ENCODE measurements around the gene ACAP1. TPM values are rescaled to one million over a fixed set of nuclear protein-coding genes. Genes with fewer than 3 reads are reported as not detected.
A peak's percentile ranks its signal among the peaks of the same experiment; 100 is the strongest.
"Not testable (repeated sequence)": the region's sequence is repeated elsewhere in the genome, so short reads cannot be mapped to it uniquely, and the experiment has no call there.

ACAP1 gene
- polyA plus RNA-seq, 3 donors = 7.0 to 12.5 (median 7.6) TPM

DNA sequence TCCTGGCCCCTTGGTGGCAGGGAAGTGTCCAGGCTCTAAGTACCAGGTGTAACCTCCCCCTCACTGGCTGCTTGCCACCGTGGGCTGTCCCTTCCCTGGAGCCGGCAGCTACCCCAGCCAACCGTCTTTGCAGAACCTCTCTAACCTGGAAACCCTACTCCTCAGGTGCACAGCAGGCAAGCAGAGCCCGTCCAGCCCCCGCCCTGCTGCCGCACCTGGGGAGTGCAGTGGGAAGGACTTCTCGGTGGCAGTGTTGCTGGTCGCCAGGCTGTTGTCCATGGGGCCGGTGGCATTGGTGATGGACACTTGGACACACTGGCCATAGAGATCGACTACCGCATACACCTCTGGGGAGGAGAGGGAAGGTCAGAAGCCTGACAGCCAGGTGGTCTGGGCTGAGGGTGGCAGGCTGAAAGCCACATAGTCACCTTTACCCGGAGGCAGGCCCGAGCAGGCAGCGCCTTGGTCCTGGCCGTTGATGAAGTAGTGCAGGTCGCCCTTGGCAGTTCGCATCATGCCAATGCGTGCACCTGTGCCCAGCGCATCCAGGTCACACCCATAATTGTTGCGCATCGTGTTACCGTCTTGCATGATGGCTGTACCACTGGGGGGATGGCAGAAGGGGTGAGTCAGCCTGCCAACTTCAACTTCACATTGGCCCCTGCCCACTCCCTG is 13.7 kb upstream of the ACAP1 start:
- no peak for DNase-seq (ENCODE audit: extremely low read depth in 1 of 11, low read depth in 9 of 11, low spot score in 4 of 11)

DNA sequence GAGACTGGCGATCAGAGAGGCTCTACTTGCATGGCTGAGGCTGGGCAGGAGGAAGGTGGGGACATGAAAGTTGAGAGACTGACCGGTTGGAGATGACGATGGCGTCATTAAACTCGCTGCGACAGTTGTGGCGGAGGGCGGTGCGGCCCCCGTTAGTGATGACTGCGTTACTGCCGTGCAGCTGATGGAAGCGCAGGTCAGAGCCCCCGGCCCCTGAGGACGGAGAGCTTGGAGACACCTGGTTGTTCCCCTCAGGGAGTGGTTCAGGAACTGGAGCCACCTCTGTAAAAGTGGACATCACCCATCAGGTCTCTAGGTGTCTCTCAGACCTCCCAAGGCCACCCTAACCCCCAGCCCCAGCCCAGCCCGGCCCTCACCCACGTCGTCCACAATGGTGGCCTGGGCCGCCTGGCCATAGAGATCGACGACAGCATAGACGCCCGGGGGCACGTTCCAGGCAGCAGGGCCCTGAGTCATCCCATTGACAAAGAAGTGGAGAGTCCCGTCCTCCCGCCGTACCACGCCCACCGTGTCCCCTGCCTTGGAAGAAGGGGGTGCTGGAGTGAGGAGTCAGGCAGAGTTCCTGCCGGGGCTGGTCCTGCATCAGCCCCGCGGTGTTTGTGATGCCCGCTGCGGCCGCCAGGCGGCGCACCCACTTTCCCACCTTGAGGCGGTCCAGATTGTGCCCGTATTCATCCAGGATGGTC is 12.4 kb upstream of the ACAP1 start:
- DNase-seq (ENCODE audit: extremely low read depth in 1 of 11, low read depth in 9 of 11, low spot score in 4 of 11) = no peak

DNA sequence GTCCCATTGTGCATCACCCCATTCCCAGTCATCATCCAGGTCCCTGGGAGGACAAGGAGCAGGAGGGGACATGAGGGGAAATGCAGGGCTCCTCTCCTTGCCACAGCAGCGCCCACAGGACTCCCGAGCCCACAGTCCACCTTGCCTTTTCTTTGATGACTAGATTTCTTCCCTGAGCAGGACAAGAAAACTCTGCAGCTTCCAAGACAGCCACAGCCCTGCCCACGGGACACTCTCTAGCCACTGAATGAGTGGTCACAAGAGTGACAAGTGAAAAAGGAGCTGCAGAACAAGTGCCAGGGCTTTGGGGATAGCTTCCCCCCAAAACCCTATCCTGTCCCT is 11.9 kb upstream of the ACAP1 start:
- no peak for DNase-seq (ENCODE audit: extremely low read depth in 1 of 11, low read depth in 9 of 11, low spot score in 4 of 11)

DNA sequence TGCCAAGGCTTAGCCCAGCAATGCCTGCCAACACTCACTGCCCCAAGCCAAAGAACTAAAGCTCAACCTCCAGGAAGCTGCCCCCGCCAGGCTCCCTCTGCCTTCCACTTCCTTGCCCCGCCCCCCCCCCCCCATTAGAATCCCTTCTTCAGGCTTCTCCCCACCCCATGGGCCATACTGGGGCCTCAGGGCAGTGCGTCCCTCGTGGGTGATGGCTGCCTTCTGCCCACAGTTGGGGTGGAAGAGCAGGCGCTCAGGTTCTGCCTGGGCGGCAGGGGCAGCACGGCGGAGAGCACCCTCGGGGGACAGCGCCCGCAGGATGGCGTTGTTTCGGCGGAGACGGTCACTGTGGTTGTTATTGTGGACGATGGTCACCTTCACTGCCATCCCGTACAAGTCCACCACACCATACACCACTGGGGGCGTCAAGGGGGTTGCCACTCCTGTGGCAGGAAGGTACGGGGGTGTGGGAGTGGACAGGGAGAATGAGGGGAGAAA is 11.2 kb upstream of the ACAP1 start:
- no peak for DNase-seq (ENCODE audit: extremely low read depth in 1 of 11, low read depth in 9 of 11, low spot score in 4 of 11)

DNA sequence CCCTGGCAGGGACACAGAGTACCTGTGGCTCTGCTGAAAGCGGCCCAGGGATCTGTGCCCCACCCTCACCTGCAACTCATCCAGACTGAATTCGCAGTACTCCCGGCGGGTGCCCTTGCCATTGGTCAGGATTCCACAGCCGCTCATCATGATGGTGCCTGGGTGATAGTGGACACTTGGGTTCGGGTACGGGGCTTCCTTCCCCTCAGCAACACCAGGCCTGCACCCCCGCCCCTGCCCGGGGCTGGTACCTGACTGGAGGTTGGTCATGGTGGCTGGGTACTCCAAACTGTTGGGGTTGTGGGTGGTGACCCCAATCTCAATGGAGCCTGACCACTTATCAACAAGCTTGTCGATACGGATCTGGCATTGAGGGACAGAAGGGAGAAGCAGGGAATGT is 10.1 kb upstream of the ACAP1 start:
- DNase-seq (ENCODE audit: extremely low read depth in 1 of 11, low read depth in 9 of 11, low spot score in 4 of 11) = no peak

DNA sequence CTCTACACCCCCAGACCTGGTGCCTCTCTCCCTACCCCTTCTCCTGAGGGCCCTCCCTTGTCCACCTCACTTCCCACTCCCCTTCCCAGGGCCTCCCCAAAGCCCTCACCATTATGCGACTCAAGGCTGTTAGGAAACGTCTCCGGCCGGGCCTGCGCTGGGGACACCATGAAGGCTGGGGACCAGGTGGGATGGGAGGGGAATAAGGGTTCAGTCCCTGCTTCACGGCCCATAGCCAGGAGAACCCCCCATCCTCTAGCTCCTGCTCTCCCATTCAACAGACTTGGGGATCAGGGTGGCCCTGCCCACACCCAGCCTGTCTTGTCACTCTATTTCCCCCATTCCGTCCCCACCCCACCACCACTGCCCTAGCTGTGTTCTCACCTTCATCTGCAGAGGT is 9.3 kb upstream of the ACAP1 start:
- DNase-seq (ENCODE audit: extremely low read depth in 1 of 11, low read depth in 9 of 11, low spot score in 4 of 11) = no peak

DNA sequence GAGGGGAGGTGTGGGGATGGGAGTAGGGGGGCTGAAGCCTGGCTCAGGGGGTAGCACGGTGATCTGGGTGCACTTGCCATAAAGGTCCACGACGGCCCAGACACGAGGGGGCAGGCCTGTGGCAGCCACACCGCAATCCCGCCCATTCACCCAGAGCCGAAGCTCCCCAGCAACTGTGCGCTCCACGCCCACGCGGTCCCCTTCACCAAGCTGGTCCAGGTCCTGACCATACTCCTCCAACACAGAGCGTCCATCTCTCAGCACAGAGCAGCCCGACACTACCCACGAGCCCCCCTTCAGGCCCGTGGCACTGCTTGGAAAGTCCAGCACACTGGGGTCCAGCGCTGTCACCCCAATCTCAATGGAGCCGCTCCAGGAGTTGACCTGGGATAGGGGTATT is 8.8 kb upstream of the ACAP1 start:
- no peak for DNase-seq (ENCODE audit: extremely low read depth in 1 of 11, low read depth in 9 of 11, low spot score in 4 of 11)

DNA sequence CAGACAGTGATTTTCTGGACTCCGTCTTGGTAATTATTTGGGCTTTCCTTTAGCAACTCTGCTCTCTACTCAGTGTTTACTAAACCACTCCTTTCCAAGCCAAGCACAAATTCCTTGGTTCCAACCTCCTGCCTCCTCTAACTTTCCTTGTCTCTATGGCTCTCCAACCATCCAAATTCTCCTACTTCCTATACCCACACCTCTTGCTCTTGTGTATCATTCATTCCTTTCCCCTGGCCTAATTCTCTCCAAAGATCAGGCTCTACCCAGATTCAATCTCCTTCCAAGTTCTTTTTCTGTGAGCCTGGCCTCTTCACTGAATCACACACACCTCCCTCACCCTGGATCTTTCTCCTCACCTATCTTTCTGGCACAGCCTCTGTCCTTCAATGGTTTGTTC is 8.3 kb upstream of the ACAP1 start:
- DNase-seq (ENCODE audit: extremely low read depth in 1 of 11, low read depth in 9 of 11, low spot score in 4 of 11) = no peak

DNA sequence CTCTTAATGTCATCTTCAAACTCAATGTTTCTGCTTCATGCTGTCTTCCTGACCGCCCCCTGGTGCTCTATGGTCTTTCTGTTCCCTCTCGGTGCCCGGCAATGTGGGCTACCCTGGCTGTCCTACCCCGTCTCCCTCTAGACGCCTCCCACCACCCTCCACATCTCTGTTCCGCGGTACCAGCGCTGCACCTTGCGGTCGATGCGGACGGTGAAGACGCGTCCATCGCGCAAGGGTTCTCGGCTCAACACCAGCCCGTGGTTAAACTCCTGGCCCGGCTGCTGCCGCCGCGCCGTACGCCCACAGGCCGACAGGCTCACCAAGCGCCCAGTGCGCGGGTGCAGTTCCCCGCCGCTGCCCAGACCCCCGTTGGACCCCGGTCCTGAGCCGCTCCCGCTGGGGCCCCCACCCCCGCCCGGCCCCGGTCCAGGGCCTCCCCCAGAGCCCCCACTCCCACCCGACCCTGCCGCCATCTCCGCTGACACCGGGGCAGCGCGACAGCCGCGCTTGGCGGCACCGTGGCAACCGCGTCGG is 7.4 kb upstream of the ACAP1 start, which contains the start of gene NEURL4:
Gene NEURL4, minus strand, starts transcription at position 496 of the 534 bp plus-strand sequence. Its CDS starts 23 bp downstream, at position 473.
- DNase-seq (ENCODE audit: extremely low read depth in 1 of 11, low read depth in 9 of 11, low spot score in 4 of 11) = no peak

DNA sequence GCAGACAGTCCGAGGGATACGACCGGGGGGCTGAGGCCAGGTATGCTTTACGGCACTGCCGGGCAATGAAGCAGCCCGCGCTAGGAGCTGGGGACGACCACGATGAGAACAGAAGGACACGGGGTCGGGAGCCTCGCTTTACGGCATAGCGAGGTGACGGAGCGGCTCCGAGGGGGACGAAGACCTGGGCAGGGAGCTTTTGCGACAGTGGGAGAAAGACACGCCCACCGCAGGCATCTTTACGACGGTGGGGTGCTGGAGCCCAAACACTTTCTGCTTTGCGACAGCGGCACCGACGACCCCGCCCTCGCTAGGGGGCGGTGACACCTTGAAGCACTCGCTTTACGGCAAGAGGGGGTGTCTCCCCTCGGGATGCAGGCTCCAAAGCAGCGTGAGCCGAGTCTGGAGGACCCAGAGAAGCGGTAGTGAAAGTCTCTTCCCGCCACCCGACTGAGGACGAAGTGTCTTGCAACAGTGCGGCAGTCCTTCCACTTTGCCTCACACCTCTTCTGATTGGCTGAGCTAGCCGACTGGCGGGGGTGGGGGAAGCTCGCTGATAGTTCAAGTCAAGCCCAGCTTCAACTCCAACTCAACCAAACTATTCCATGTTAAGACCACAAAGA is 6.8 kb upstream of the ACAP1 start:
- DNase-seq (ENCODE audit: extremely low read depth in 1 of 11, low read depth in 9 of 11, low spot score in 4 of 11) = peak; percentile 97 to 99 (median 98)

DNA sequence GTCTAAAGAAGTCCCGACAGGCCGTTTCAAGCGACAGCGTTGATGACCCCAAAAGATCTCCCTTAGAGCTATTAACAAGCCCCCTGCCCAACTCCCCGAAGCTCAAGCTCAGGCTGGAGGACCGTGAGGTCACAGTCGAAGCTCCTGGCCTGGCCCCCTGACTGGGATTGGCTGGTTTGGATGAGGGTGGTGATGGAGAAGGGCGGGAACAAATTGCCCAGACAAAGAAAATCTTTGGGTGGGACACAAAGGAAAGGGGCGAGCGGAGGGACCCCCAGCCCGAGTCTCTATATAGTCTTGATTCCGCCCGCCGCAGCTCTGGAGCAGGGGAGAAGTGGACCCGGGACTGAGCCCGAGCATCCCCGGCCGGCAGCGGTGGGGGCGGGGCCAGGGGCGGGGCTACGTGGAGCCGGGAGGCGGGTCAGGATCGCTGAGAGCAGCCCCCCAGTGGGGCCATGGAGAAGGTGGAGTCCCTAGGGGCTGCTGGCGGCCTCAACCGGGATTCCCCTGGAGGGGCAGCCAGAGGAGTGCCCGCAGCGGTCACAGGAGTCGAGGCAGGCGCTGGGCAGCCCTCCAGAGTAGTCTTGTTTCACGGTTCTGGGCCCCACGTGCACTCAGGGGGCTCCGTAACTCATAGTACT is 6.2 kb upstream of the ACAP1 start:
- DNase-seq (ENCODE audit: extremely low read depth in 1 of 11, low read depth in 9 of 11, low spot score in 4 of 11) = peak in 7 of 11 donors; percentile 70 to 82 (median 80)

DNA sequence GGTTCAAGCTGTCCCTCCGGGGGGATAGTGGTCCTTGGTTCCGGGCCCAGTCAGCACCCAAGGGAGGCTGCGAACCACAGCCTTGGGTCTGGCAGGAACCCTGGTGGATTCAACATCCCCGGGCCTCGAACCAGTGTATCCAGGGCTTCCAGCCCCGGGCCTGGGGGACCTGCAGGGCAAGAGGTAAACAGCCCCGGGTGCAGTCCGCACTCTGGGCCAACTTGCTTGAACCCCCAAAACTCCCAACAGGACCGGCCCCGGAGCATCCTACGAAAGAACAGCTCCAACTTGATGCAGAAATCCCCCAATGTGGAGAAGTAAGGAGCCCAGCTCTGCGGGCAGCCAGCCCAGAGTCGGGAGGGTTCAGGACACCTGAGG is 5.7 kb upstream of the ACAP1 start:
- DNase-seq (ENCODE audit: extremely low read depth in 1 of 11, low read depth in 9 of 11, low spot score in 4 of 11) = no peak

DNA sequence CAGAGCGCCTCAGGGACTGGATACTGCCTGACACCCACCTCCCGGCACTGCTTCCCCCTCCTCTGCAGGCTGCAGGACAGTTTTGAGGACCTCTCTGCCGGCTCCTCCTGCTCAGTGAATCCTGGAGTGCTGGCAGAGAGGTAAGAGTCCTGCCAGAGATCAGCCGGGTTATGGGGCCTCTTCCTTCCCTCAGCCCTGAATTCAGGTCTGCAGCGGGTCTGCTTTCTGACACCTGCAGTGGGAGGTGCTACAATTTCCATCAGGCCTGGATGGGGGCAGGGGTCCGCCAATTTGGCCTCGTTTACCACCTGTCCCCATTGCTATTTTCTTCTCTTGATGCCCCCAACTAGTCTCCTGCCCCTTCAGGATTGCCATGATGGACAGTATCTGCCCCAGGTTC is 4.2 kb upstream of the ACAP1 start:
- DNase-seq (ENCODE audit: extremely low read depth in 1 of 11, low read depth in 9 of 11, low spot score in 4 of 11) = no peak

DNA sequence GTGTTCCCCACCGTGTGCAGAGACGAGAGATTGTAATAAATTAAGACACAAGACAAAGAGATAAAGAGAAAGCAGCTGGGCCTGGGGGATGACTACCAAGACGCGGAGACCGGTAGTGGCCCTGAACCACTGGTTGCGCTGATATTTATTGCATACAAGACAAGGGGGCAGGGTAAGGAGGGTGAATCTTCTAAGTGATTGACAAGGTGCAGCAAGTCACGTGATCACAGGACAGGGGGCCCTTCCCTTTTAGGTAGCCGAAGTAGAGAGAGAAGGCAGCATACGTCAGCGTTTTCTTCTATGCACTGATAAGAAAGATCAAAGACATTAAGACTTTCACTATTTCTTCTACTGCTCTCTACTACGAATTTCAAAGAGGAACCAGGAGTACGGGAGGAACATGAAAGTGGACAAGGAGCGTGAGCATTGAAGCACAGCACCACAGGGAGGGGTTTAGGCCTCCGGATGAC is 3.7 kb upstream of the ACAP1 start:
- DNase-seq (ENCODE audit: extremely low read depth in 1 of 11, low read depth in 9 of 11, low spot score in 4 of 11) = not testable (repeated sequence)

DNA sequence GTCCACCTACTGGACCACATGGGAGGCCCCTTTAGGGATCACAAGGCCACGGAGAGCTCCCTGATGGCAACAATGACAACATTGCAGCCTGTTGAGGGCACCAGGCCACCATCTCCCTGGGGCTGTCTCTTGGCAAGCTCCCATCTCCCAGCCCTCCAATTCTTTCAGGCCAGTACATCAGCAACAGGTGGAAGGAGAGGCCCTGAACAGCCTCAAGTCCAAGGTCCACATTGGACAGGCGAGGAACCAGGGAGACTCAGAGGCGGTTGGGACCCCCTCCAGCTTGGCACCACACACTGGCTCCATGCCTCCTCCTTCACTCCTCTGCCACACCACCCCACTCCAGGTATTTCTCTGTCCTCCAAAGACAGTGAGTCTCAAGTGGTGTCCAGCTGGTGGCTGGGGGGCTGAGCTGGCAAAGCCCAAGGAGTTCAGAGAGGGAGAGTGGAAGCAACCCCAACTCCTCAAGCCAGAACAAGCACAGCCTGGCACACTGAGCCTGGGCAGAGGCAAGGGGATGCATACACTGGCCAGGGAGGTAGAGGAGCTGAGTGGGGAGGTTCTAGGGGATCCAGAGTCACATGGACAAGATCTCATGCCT is 1.3 kb upstream of the ACAP1 start:
- DNase-seq (ENCODE audit: extremely low read depth in 1 of 11, low read depth in 9 of 11, low spot score in 4 of 11) = no peak

DNA sequence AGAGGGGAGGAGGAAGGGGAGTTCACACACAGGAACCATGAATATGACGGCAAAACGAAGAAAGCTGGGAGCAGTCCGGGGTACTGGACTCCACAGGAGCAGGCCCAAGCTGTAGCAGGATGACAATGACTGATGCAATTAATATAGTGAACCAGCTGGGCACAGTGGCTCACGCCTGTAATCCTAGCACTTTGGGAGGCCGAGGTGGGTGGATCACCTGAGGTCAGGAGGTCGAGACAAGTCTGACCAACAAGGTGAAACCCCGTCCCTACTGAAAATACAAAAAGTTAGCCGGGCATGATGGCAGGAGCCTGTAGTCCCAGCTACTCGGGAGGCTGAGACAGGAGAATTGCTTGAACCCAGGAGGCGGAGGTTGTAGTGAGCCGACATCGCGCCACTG is 564 bp upstream of the ACAP1 start:
- DNase-seq (ENCODE audit: extremely low read depth in 1 of 11, low read depth in 9 of 11, low spot score in 4 of 11) = not testable (repeated sequence)

DNA sequence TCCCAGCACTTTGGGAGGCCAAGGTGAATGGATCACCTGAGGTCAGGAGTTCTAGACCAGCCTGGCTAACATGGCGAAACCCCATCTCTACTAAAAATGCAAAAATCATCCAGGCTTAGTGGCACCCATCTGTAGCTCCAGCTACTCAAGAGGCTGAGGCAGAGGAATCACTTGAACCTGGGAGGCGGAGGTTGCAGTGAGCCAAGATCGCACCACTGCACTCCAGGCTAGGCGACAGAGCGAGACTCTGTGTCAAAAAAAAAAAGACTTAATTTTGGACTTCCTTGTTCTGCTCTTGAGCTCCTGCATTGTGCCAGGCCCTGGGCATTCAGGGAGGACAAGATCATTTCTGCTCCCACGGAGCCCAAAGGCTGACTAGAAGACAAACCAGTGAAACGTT is 1.3 kb downstream of the ACAP1 start:
- DNase-seq (ENCODE audit: extremely low read depth in 1 of 11, low read depth in 9 of 11, low spot score in 4 of 11) = not testable (repeated sequence)

DNA sequence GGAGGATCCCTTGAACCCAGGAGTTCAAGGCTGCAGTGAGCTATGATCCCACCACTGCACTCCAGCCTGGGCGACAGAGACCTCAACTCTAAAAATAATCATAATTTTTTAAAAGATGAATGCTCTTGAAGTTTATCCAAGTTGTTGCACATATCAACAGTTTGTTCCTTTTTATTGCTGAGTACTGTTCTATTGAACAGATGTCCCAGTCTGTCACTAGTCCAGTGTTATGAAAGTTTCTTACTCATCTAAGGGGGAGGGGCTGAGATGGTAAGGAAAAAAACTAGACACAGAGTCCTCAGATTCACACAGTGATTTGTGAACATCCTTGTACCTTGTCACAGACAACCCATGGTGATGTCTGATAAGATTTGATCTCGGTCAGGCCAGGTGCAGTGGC is 3.9 kb downstream of the ACAP1 start:
- DNase-seq (ENCODE audit: extremely low read depth in 1 of 11, low read depth in 9 of 11, low spot score in 4 of 11) = no peak

DNA sequence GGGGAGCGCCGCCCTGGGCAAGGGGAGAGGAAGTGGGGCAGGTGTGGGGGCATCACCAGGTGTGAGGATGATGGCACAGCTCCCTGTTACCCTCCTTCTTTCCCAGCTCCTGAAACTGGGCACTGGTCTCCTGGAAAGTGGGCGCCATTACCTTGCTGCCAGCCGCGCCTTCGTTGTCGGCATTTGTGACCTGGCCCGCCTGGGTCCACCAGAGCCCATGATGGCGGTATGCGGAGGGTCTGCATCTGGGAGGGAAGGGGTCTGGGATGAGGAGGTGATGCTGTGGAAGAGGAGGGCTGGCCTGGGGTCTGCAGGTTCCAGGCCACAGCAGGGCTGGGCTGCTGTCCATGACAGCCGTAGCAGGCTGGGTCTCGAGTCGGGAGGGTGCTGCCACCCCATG is 5.5 kb downstream of the ACAP1 start:
- no peak for DNase-seq (ENCODE audit: extremely low read depth in 1 of 11, low read depth in 9 of 11, low spot score in 4 of 11)
